T-cell (primary cell): ENCODE measurements around the gene RPS19BP1. TPM values are rescaled to one million over a fixed set of nuclear protein-coding genes. Genes with fewer than 3 reads are reported as not detected.

Experiments
- ATAC-seq, 4 experiments: fragments of 200-7000 bp in 3 of 4; fragments of 150-1000 bp in 1 of 4; cut with Tn5 transposase; replicated peaks in 1 of 4; 1 replicate in 3 of 4; 2 replicates in 1 of 4; pipeline ENCODE4 v1.10.0; 2021; ENCODE audit warnings: moderate library complexity in 3 of 4, mild to moderate bottlenecking in 2 of 4, moderate number of reproducible peaks in 1 of 4
- CTCF ChIA-PET, 2 donors: fragments of 300-600 bp; sonication (Branson Sonifier 250); formaldehyde crosslinking; loops; one replicate each; lab custom pipeline; 2022; ENCODE audit warnings: antibody characterized with exemption in 2 of 2; lab: Charles Lee
- POLR2A ChIA-PET, 2 donors: fragments of 300-600 bp; sonication (Branson Sonifier 250); formaldehyde crosslinking; loops; one replicate each; lab custom pipeline; 2022; ENCODE audit warnings: antibody characterized with exemption in 2 of 2; lab: Charles Lee
- DNase-seq, 35 experiments: peaks; one replicate each; pipeline versions ENCODE4 v3.0.0 to v3.0.0-alpha.2; 2013 to 2023
- H3K27ac ChIP-seq: one replicate; pipeline ENCODE4 v1.5.1; 2013; ENCODE audit warnings: low read length
- H3K27me3 ChIP-seq, 2 experiments: replicated peaks in 1 of 2; 1 replicate in 1 of 2; 2 replicates in 1 of 2; pipeline versions ENCODE4 v1.6.1 to v1.7.0; 2013; ENCODE audit warnings: low read length in 1 of 2, mixed read lengths in 1 of 2; ENCODE audit not compliant: control insufficient read depth in 2 of 2, insufficient read depth in 2 of 2; ENCODE audit errors: extremely low read depth in 1 of 2
- H3K36me3 ChIP-seq, 2 donors: 1 replicate in 1 of 2; 2 replicates in 1 of 2; pipeline versions ENCODE4 v1.6.1 to v1.7.0; 2013; ENCODE audit warnings: low read length in 1 of 2; ENCODE audit not compliant: control insufficient read depth in 2 of 2, insufficient read depth in 1 of 2; ENCODE audit errors: extremely low read depth in 1 of 2
- H3K4me1 ChIP-seq, 2 experiments: 1 replicate in 1 of 2; 2 replicates in 1 of 2; pipeline versions ENCODE4 v1.6.1 to v1.7.0; 2013; ENCODE audit warnings: low read length in 2 of 2, mixed read lengths in 1 of 2; ENCODE audit not compliant: insufficient read depth in 2 of 2, control insufficient read depth in 1 of 2; ENCODE audit errors: extremely low read depth in 1 of 2
- H3K4me3 ChIP-seq, 2 donors: 1 replicate in 1 of 2; 2 replicates in 1 of 2; pipeline versions ENCODE4 v1.5.1 to v1.7.0; 2013; ENCODE audit warnings: mild to moderate bottlenecking in 2 of 2, low read length in 1 of 2, moderate library complexity in 1 of 2; ENCODE audit not compliant: control insufficient read depth in 1 of 2; ENCODE audit errors: extremely low read depth in 1 of 2
- H3K9me3 ChIP-seq: 2 replicates; pipeline ENCODE4 v1.7.0; 2013
- H3K27ac Mint-ChIP-seq, 2 donors: one replicate each; pipeline ENCODE4 v1.8.0; 2020 to 2021; ENCODE audit warnings: mild to moderate bottlenecking in 2 of 2, mixed read lengths in 2 of 2
- H3K27me3 Mint-ChIP-seq, 2 donors: one replicate each; pipeline ENCODE4 v1.8.0; 2021 to 2022; ENCODE audit warnings: mixed read lengths in 2 of 2
- H3K36me3 Mint-ChIP-seq: one replicate; pipeline ENCODE4 v1.8.0; 2021; ENCODE audit warnings: mixed read lengths
- H3K4me1 Mint-ChIP-seq, 3 donors: one replicate each; pipeline ENCODE4 v1.8.0; 2020 to 2022; ENCODE audit warnings: mixed read lengths in 3 of 3, mild to moderate bottlenecking in 1 of 3
- H3K4me3 Mint-ChIP-seq, 3 donors: one replicate each; pipeline ENCODE4 v1.8.0; 2020 to 2022; ENCODE audit warnings: mild to moderate bottlenecking in 3 of 3, mixed read lengths in 3 of 3, moderate library complexity in 3 of 3
- H3K9me3 Mint-ChIP-seq, 3 donors: one replicate each; pipeline ENCODE4 v1.8.0; 2020 to 2022; ENCODE audit warnings: mixed read lengths in 3 of 3
- WGBS: methylation state at CpG from one replicate; pipeline ENCODE4 v1.1.5; 2013; ENCODE audit warnings: missing lambda C conversion rate; ENCODE audit not compliant: insufficient coverage; 5-methylcytosine and 5-hydroxymethylcytosine counted together
- total RNA-seq, 35 experiments: library from RNA in 6 of 35; stranded (reverse) in 6 of 35; fragments of 120-200 nt in 1 of 35; gene quantifications; one replicate each; pipeline versions ENCODE4 v1.2.1 to v1.2.4 and lab custom pipeline; 2013 to 2026

The RPS19BP1 gene
- total RNA-seq, 5 donors from 2014 or later (not counting 1 experiment from before 2014, with no cell fraction given): 42.4 to 76.8 (median 73.5) TPM

GRCh38 chr22:39562839-39563489, 30.4 kb upstream of the RPS19BP1 start:
- Mint-ChIP-seq H3K4me3 (no peak overlapping the region), H3K4me1 (peaks cover 13 to 22% (median 21%) of the 10 kb centered on the region in 3 donors), H3K36me3 (no peaks in the 10 kb centered on the region), H3K9me3 (peaks cover 0 to 8% (median 0%) of the 10 kb centered on the region in 3 donors), H3K27me3 (peaks cover 7 to 15% of the 10 kb centered on the region in 2 donors), H3K27ac (no peak overlapping the region)
- Histone ChIP-seq H3K36me3 (no peaks in the 10 kb centered on the region), H3K27me3 (peaks cover 0 to 36% of the 10 kb centered on the region in 2 experiments), H3K4me1 (peaks cover 6 to 23% of the 10 kb centered on the region in 2 experiments), H3K4me3 (no peak overlapping the region), H3K9me3 (no peaks in the 10 kb centered on the region), H3K27ac (no peak overlapping the region)
- ChIA-PET POLR2A (no interaction called here), CTCF (no interaction called here)
- ATAC-seq: no peak
- no peak for DNase-seq
- 82% methylated on average over 9 of the region's 9 CpGs for WGBS

- ATAC-seq: no peak
- Mint-ChIP-seq H3K4me3 (peak overlapping the region in 1 of 3 donors; percentile 26), H3K4me1 (peaks cover 5 to 11% (median 9%) of the 10 kb centered on the region in 3 donors), H3K9me3 (no peaks in the 10 kb centered on the region), H3K27me3 (peaks cover 20 to 33% of the 10 kb centered on the region in 2 donors), H3K36me3 (no peaks in the 10 kb centered on the region), H3K27ac (no peak overlapping the region)
- Histone ChIP-seq H3K9me3 (no peaks in the 10 kb centered on the region), H3K4me3 (no peak overlapping the region), H3K27me3 (peaks cover 0 to 58% of the 10 kb centered on the region in 2 experiments), H3K36me3 (no peaks in the 10 kb centered on the region), H3K27ac (no peak overlapping the region), H3K4me1 (peaks cover 0 to 17% of the 10 kb centered on the region in 2 experiments)
- CTCF ChIA-PET: no interaction called here
- no CpG with 5 or more reads among the region's 6 CpGs for WGBS
- POLR2A ChIA-PET: interaction anchor here in 1 of 2 donors (0.6 kb wide), 1 partner anchor 53 kb away, joined by 3 read pairs; no protein-coding TSS in a partner anchor
- no peak for DNase-seq
Measured at GRCh38 chr22:39560127-39560526, 27.6 kb upstream of the RPS19BP1 start.

- no peaks in the 10 kb centered on the region for H3K9me3 Mint-ChIP-seq
- WGBS: no CpG with 5 or more reads among the region's 11 CpGs
- H3K27ac ChIP-seq: no peak overlapping the region
- H3K36me3 ChIP-seq: no peaks in the 10 kb centered on the region
- peak overlapping the region in 1 of 3 donors; percentile 26 for H3K4me3 Mint-ChIP-seq
- peaks cover 20 to 33% of the 10 kb centered on the region in 2 donors for H3K27me3 Mint-ChIP-seq
- no peak overlapping the region for H3K27ac Mint-ChIP-seq
- ChIA-PET CTCF (no interaction called here), POLR2A (interaction anchor here in 1 of 2 donors (0.6 kb wide), 1 partner anchor 53 kb away, joined by 3 read pairs; no protein-coding TSS in a partner anchor)
- ATAC-seq (no peak), DNase-seq (no peak)
- peaks cover 0 to 17% of the 10 kb centered on the region in 2 experiments for H3K4me1 ChIP-seq
- H3K9me3 ChIP-seq: no peaks in the 10 kb centered on the region
- H3K27me3 ChIP-seq: peaks cover 0 to 59% of the 10 kb centered on the region in 2 experiments
- H3K36me3 Mint-ChIP-seq: no peaks in the 10 kb centered on the region
- peaks cover 5 to 11% (median 8%) of the 10 kb centered on the region in 3 donors for H3K4me1 Mint-ChIP-seq
- H3K4me3 ChIP-seq: no peak overlapping the region
Measured at GRCh38 chr22:39559456-39560105, 27.0 kb upstream of the RPS19BP1 start.

GRCh38 chr22:39558950-39559349, 26.4 kb upstream of the RPS19BP1 start:
- DNase-seq: no peak

GRCh38 chr22:39558254-39558727, 25.7 kb upstream of the RPS19BP1 start:
- Histone ChIP-seq H3K9me3 (no peaks in the 10 kb centered on the region), H3K36me3 (no peaks in the 10 kb centered on the region), H3K4me3 (no peak overlapping the region), H3K27me3 (peaks cover 0 to 63% of the 10 kb centered on the region in 2 experiments), H3K27ac (no peak overlapping the region), H3K4me1 (peaks cover 0 to 17% of the 10 kb centered on the region in 2 experiments)
- Mint-ChIP-seq H3K27ac (no peak overlapping the region), H3K36me3 (no peaks in the 10 kb centered on the region), H3K9me3 (no peaks in the 10 kb centered on the region), H3K27me3 (peaks cover 20 to 40% of the 10 kb centered on the region in 2 donors), H3K4me1 (peaks cover 5 to 11% (median 8%) of the 10 kb centered on the region in 3 donors), H3K4me3 (peak overlapping the region; percentile 59 to 69 (median 64))
- DNase-seq (no peak), ATAC-seq (no peak)
- ChIA-PET POLR2A (interaction anchor here in 1 of 2 donors (0.6 kb wide), 1 partner anchor 473 kb away, joined by 9 read pairs; no protein-coding TSS in a partner anchor), CTCF (no interaction called here)
- 24% methylated on average over 33 of the region's 34 CpGs for WGBS

More at GRCh38 chr22:39558950-39559349, 26.4 kb upstream of the RPS19BP1 start:
- POLR2A ChIA-PET: no interaction called here
- CTCF ChIA-PET: no interaction called here
- Histone ChIP-seq H3K9me3 (no peaks in the 10 kb centered on the region), H3K4me1 (peaks cover 0 to 17% of the 10 kb centered on the region in 2 experiments), H3K4me3 (no peak overlapping the region), H3K27ac (no peak overlapping the region), H3K27me3 (peaks cover 0 to 64% of the 10 kb centered on the region in 2 experiments), H3K36me3 (no peaks in the 10 kb centered on the region)
- ATAC-seq: no peak
- 95% methylated on average over 14 of the region's 14 CpGs for WGBS
- H3K4me1 Mint-ChIP-seq: peaks cover 5 to 11% (median 8%) of the 10 kb centered on the region in 3 donors
- H3K9me3 Mint-ChIP-seq: no peaks in the 10 kb centered on the region
- H3K4me3 Mint-ChIP-seq: peak overlapping the region in 2 of 3 donors; percentile 28 to 69
- H3K27ac Mint-ChIP-seq: no peak overlapping the region
- H3K27me3 Mint-ChIP-seq: peaks cover 20 to 40% of the 10 kb centered on the region in 2 donors
- H3K36me3 Mint-ChIP-seq: no peaks in the 10 kb centered on the region
